Muscle of leg (tissue), 11 donors: Measurements from ENCODE around the gene RIOX2. TPM values are rescaled to one million over a fixed set of nuclear protein-coding genes. Genes with fewer than 3 reads are reported as not detected.

Source experiments
- DNase-seq: peaks from one replicate; pipeline ENCODE4 v3.0.0; 2013
- H3K27ac ChIP-seq: one replicate; pipeline ENCODE4 v1.5.1; 2013; ENCODE audit warnings: mild to moderate bottlenecking, low read length, control low read depth
- H3K27me3 ChIP-seq: one replicate; pipeline ENCODE4 v1.6.1; 2013; ENCODE audit warnings: low read length; ENCODE audit not compliant: control insufficient read depth, insufficient read depth
- H3K36me3 ChIP-seq: one replicate; pipeline ENCODE4 v1.6.1; 2013; ENCODE audit warnings: low read length; ENCODE audit not compliant: control insufficient read depth, insufficient read depth
- H3K4me1 ChIP-seq: one replicate; pipeline ENCODE4 v1.6.1; 2013; ENCODE audit warnings: low read length; ENCODE audit not compliant: control insufficient read depth, insufficient read depth
- H3K4me3 ChIP-seq: one replicate; pipeline ENCODE4 v1.5.1; 2013; ENCODE audit warnings: low read length, control low read depth
- H3K9me3 ChIP-seq: replicated peaks from 2 replicates; pipeline ENCODE4 v1.6.1; 2013; ENCODE audit warnings: low read depth, low read length; ENCODE audit not compliant: control insufficient read depth
- WGBS: methylation state at CpG from one replicate; pipeline ENCODE4 v1.1.5; 2013; ENCODE audit warnings: missing lambda C conversion rate; ENCODE audit not compliant: insufficient coverage; 5-methylcytosine and 5-hydroxymethylcytosine counted together
- polyA plus RNA-seq, 8 donors: library from polyadenylated mRNA; unstranded; fragments of 120-200 nt; gene quantifications; one replicate each; pipeline versions ENCODE4 v1.2.1 to v1.2.3, GENCODE V29; 2013; ENCODE audit warnings: inconsistent platforms in 1 of 8, low replicate concordance in 1 of 8; ENCODE audit not compliant: insufficient read length in 8 of 8, insufficient read depth in 1 of 8
- total RNA-seq: library from RNA; stranded (reverse); fragments of 120-200 nt; gene quantifications from one replicate; pipeline ENCODE4 v1.2.4, GENCODE V29; 2013

The RIOX2 gene
- total and polyA plus RNA-seq, 9 donors = 34.6 to 44.7 (median 38.6) TPM

GRCh38 chr3:97992547-97993173, 20.4 kb upstream of the RIOX2 start:
- no peaks in the 10 kb centered on the region for H3K4me1 ChIP-seq
- H3K4me3 ChIP-seq = no peak overlapping the region
- no peaks in the 10 kb centered on the region for H3K27me3 ChIP-seq
- H3K27ac ChIP-seq = no peak overlapping the region
- WGBS = 100% methylated on average over 1 of the region's 2 CpGs
- no peak for DNase-seq
- H3K9me3 ChIP-seq = no peaks in the 10 kb centered on the region
- no peaks in the 10 kb centered on the region for H3K36me3 ChIP-seq

- Histone ChIP-seq H3K9me3 (no peaks in the 10 kb centered on the region), H3K36me3 (no peaks in the 10 kb centered on the region), H3K27ac (no peak overlapping the region), H3K4me3 (no peak overlapping the region), H3K27me3 (no peaks in the 10 kb centered on the region), H3K4me1 (no peaks in the 10 kb centered on the region)
- no peak for DNase-seq
- WGBS = no CpG with 5 or more reads among the region's 5 CpGs
These were observed 19.1 kb upstream of the RIOX2 start for GRCh38 chr3:97991293-97991682.

GRCh38 chr3:97990624-97991292, 18.5 kb upstream of the RIOX2 start:
- H3K9me3 ChIP-seq = no peaks in the 10 kb centered on the region
- no CpG with 5 or more reads among the region's 2 CpGs for WGBS
- no peaks in the 10 kb centered on the region for H3K4me1 ChIP-seq
- DNase-seq = no peak
- no peaks in the 10 kb centered on the region for H3K27me3 ChIP-seq
- no peak overlapping the region for H3K4me3 ChIP-seq
- H3K36me3 ChIP-seq = no peaks in the 10 kb centered on the region
- no peak overlapping the region for H3K27ac ChIP-seq

- H3K4me3 ChIP-seq = no peak overlapping the region
- no peaks in the 10 kb centered on the region for H3K9me3 ChIP-seq
- no peaks in the 10 kb centered on the region for H3K4me1 ChIP-seq
- DNase-seq = no peak
- no peak overlapping the region for H3K27ac ChIP-seq
- WGBS = 100% methylated on average over 3 of the region's 3 CpGs
- no peaks in the 10 kb centered on the region for H3K27me3 ChIP-seq
- H3K36me3 ChIP-seq = no peaks in the 10 kb centered on the region
These were observed 16.7 kb upstream of the RIOX2 start for GRCh38 chr3:97988784-97989568.

GRCh38 chr3:97987306-97987705, 15.1 kb upstream of the RIOX2 start:
- no CpG with 5 or more reads among the region's 2 CpGs for WGBS
- DNase-seq = peak; percentile 60
- H3K4me3 ChIP-seq = no peak overlapping the region
- no peaks in the 10 kb centered on the region for H3K9me3 ChIP-seq
- H3K27ac ChIP-seq = no peak overlapping the region
- no peaks in the 10 kb centered on the region for H3K36me3 ChIP-seq
- H3K27me3 ChIP-seq = no peaks in the 10 kb centered on the region
- H3K4me1 ChIP-seq = no peaks in the 10 kb centered on the region

- WGBS = no CpG with 5 or more reads among the region's 2 CpGs
- DNase-seq = peak; percentile 96
- peaks cover 7% of the 10 kb centered on the region for H3K4me1 ChIP-seq
- no peaks in the 10 kb centered on the region for H3K27me3 ChIP-seq
- H3K9me3 ChIP-seq = no peaks in the 10 kb centered on the region
- H3K27ac ChIP-seq = peak overlapping the region; percentile 88
- no peaks in the 10 kb centered on the region for H3K36me3 ChIP-seq
- H3K4me3 ChIP-seq = no peak overlapping the region
These were observed 11.8 kb upstream of the RIOX2 start for GRCh38 chr3:97983933-97984491.

- peak overlapping the region; percentile 88 for H3K27ac ChIP-seq
- 0% methylated on average over 1 of the region's 3 CpGs for WGBS
- H3K36me3 ChIP-seq = no peaks in the 10 kb centered on the region
- peak; percentile 92 for DNase-seq
- no peaks in the 10 kb centered on the region for H3K9me3 ChIP-seq
- peaks cover 7% of the 10 kb centered on the region for H3K4me1 ChIP-seq
- H3K27me3 ChIP-seq = no peaks in the 10 kb centered on the region
- no peak overlapping the region for H3K4me3 ChIP-seq
These were observed 9.7 kb upstream of the RIOX2 start for GRCh38 chr3:97981886-97982285.

GRCh38 chr3:97979610-97980009, 7.4 kb upstream of the RIOX2 start:
- peak; percentile 42 for DNase-seq
- WGBS = 60% methylated on average over 2 of the region's 3 CpGs

GRCh38 chr3:97975466-97975865, 3.2 kb upstream of the RIOX2 start:
- Histone ChIP-seq H3K4me3 (no peak overlapping the region), H3K27ac (no peak overlapping the region), H3K36me3 (no peaks in the 10 kb centered on the region), H3K9me3 (no peaks in the 10 kb centered on the region), H3K4me1 (peaks cover 9% of the 10 kb centered on the region), H3K27me3 (no peaks in the 10 kb centered on the region)
- no peak for DNase-seq
- no CpG with 5 or more reads among the region's 1 CpG for WGBS

More at GRCh38 chr3:97979610-97980009, 7.4 kb upstream of the RIOX2 start:
- Histone ChIP-seq H3K9me3 (no peaks in the 10 kb centered on the region), H3K36me3 (no peaks in the 10 kb centered on the region), H3K27me3 (no peaks in the 10 kb centered on the region), H3K4me3 (no peak overlapping the region), H3K27ac (no peak overlapping the region), H3K4me1 (peaks cover 7% of the 10 kb centered on the region)

- WGBS = 23% methylated on average over 2 of the region's 3 CpGs
These were observed 2.8 kb upstream of the RIOX2 start for GRCh38 chr3:97974996-97975395.

More at GRCh38 chr3:97974996-97975395, 2.8 kb upstream of the RIOX2 start:
- H3K4me1 ChIP-seq = peaks cover 9% of the 10 kb centered on the region
- H3K9me3 ChIP-seq = no peaks in the 10 kb centered on the region
- no peak for DNase-seq
- H3K27me3 ChIP-seq = no peaks in the 10 kb centered on the region
- H3K4me3 ChIP-seq = no peak overlapping the region
- no peaks in the 10 kb centered on the region for H3K36me3 ChIP-seq
- H3K27ac ChIP-seq = no peak overlapping the region
